ENCODE results near the gene MAS1L. TPM values are rescaled to one million over a fixed set of nuclear protein-coding genes. Genes with fewer than 3 reads are reported as not detected.

MAS1L gene
- polyA plus RNA-seq, 1 experiment: not detected

DNA sequence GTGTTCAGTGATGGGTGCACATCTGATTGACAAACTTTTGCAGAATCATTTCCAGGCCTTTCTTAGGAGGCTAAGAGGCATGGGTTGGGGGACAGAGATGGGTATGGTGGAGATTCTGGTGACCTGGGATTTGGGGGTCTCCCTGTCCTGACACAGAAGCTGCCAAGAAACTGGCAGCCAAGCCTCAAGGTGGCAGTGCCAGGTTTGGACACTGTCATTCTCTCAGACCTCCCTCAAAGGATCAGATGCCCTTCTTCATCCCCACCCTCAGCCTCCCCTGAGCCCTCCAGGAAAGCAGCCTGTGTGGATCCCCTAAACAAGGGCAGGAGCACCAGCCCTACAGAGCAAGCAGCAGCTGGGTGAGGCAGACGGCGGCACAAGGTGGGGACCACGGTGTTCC is 18.1 kb upstream of the MAS1L start:
- Histone ChIP-seq H3K9me3 (ENCODE audit: control insufficient read depth, insufficient read depth, low read length) (peaks cover 10% of the 10 kb centered on the region; the same call in 1 of the 2 replicates), H3K4me3 (ENCODE audit: low read depth, low read length) (no peak overlapping the region), H3K27ac (ENCODE audit: low read depth, low read length) (no peak overlapping the region), H3K27me3 (ENCODE audit: control insufficient read depth, insufficient read depth, low read length) (no peaks in the 10 kb centered on the region)
- no peak for TF ChIP-seq CTCF (IDR thresholded peaks at IDR 0.05; ENCODE audit: low read depth, low read length)
- ChIA-PET CTCF (no interaction called here), POLR2A (no interaction called here)
- no peak for DNase-seq (ENCODE audit: low read depth, low spot score)

GRCh38 chr6:29504961-29505360 is 17.2 kb upstream of the MAS1L start:
- ChIA-PET CTCF (no interaction called here), POLR2A (no interaction called here)
- peaks cover 10% of the 10 kb centered on the region; the same call in 1 of the 2 replicates for H3K9me3 ChIP-seq (ENCODE audit: control insufficient read depth, insufficient read depth, low read length)
- no peak overlapping the region for H3K4me3 ChIP-seq (ENCODE audit: low read depth, low read length)
- no peak for DNase-seq (ENCODE audit: low read depth, low spot score)
- TF ChIP-seq CTCF (IDR thresholded peaks at IDR 0.05; ENCODE audit: low read depth, low read length): no peak
- no peaks in the 10 kb centered on the region for H3K27me3 ChIP-seq (ENCODE audit: control insufficient read depth, insufficient read depth, low read length)
- H3K27ac ChIP-seq (ENCODE audit: low read depth, low read length): no peak overlapping the region

- CTCF ChIA-PET: no interaction called here
- Histone ChIP-seq H3K9me3 (ENCODE audit: control insufficient read depth, insufficient read depth, low read length) (peaks cover 10% of the 10 kb centered on the region; the same call in 1 of the 2 replicates), H3K27me3 (ENCODE audit: control insufficient read depth, insufficient read depth, low read length) (no peaks in the 10 kb centered on the region), H3K4me3 (ENCODE audit: low read depth, low read length) (no peak overlapping the region), H3K27ac (ENCODE audit: low read depth, low read length) (no peak overlapping the region)
- TF ChIP-seq CTCF (IDR thresholded peaks at IDR 0.05; ENCODE audit: low read depth, low read length): no peak
- POLR2A ChIA-PET: no interaction called here
- DNase-seq (ENCODE audit: low read depth, low spot score): no peak
Observed at GRCh38 chr6:29502597-29502996, 14.8 kb upstream of the MAS1L start.

DNA sequence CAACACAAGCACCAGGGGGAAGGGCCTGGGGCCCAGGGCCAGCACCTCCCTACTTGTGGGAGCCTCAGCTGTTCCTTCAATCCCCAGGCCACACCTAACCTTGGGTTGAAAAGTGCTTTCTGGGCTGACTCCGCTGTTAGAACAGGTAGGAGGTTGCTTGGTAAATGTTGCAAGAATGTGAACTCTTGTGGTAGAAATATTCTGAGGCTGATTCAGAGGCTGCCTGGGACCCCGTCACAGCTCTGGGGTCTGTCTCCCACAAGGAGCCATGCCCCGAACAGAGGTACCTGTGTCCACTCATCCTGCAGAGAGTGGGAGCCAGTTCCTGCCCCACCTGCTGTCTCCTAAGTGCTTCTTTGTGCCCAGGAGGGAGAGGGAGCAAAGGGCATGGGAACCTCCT is 14.4 kb upstream of the MAS1L start:
- no peak overlapping the region for H3K27ac ChIP-seq (ENCODE audit: low read depth, low read length)
- TF ChIP-seq CTCF (IDR thresholded peaks at IDR 0.05; ENCODE audit: low read depth, low read length): no peak
- POLR2A ChIA-PET: no interaction called here

DNA sequence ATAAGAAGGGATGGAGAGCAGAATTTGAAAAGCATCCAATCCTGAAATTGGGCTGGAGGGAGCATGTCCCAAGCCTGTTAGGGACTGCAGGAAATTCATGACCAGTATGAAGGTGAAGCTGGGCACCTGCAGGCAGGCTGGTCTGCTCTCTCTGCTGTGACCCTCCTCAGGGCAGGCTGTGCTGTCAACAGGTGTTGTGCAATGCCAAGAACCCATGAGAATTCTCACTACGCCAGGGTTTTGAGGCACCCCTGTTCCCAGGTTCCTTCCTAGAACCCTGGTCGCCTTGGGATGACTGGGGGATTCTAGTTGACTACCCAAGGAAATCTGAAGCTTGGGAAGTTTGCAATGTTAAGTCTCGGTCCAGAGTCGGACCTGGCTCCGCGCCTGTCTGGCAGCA is 13.3 kb upstream of the MAS1L start:
- ChIA-PET CTCF (no interaction called here), POLR2A (no interaction called here)
- H3K27ac ChIP-seq (ENCODE audit: low read depth, low read length): no peak overlapping the region
- H3K27me3 ChIP-seq (ENCODE audit: control insufficient read depth, insufficient read depth, low read length): no peaks in the 10 kb centered on the region
- no peak for TF ChIP-seq CTCF (IDR thresholded peaks at IDR 0.05; ENCODE audit: low read depth, low read length)
- H3K9me3 ChIP-seq (ENCODE audit: control insufficient read depth, insufficient read depth, low read length): peaks cover 4% of the 10 kb centered on the region; the same call in 1 of the 2 replicates
- DNase-seq (ENCODE audit: low read depth, low spot score): no peak
- H3K4me3 ChIP-seq (ENCODE audit: low read depth, low read length): no peak overlapping the region

More for the DNA sequence above, 14.4 kb upstream of the MAS1L start:
- H3K9me3 ChIP-seq (ENCODE audit: control insufficient read depth, insufficient read depth, low read length): peaks cover 10% of the 10 kb centered on the region; the same call in 1 of the 2 replicates
- H3K27me3 ChIP-seq (ENCODE audit: control insufficient read depth, insufficient read depth, low read length): no peaks in the 10 kb centered on the region
- H3K4me3 ChIP-seq (ENCODE audit: low read depth, low read length): no peak overlapping the region
- CTCF ChIA-PET: no interaction called here
- DNase-seq (ENCODE audit: low read depth, low spot score): no peak
